Trophoblast cell (in vitro differentiated cells and primary cell): ENCODE results near the gene EMID1.

Experiments used
- DNase-seq, 2 donors: peaks; one replicate each; pipeline ENCODE4 v3.0.0-alpha.2; 2016
- H2AFZ ChIP-seq: 2 replicates; pipeline ENCODE4 v1.6.1; 2013; ENCODE audit warnings: low read length, moderate library complexity, mild to moderate bottlenecking; ENCODE audit not compliant: insufficient read depth, poor library complexity
- H2AK5ac ChIP-seq: 2 replicates; pipeline ENCODE4 v1.6.1; 2013; ENCODE audit warnings: mild to moderate bottlenecking, low read length
- H2BK120ac ChIP-seq: 2 replicates; pipeline ENCODE4 v1.6.1; 2013; ENCODE audit warnings: low read length, mild to moderate bottlenecking, moderate library complexity; ENCODE audit not compliant: insufficient read depth, poor library complexity
- H2BK12ac ChIP-seq: 2 replicates; pipeline ENCODE4 v1.6.1; 2013; ENCODE audit warnings: mild to moderate bottlenecking, low read length, moderate library complexity
- H2BK5ac ChIP-seq: 2 replicates; pipeline ENCODE4 v1.6.1; 2013; ENCODE audit warnings: low read length, low read depth, moderate library complexity, mild to moderate bottlenecking; ENCODE audit not compliant: poor library complexity
- H3K14ac ChIP-seq: 2 replicates; pipeline ENCODE4 v1.6.1; 2013; ENCODE audit warnings: mild to moderate bottlenecking, low read length
- H3K18ac ChIP-seq: 2 replicates; pipeline ENCODE4 v1.6.1; 2013; ENCODE audit warnings: mild to moderate bottlenecking, low read length
- H3K23ac ChIP-seq: 2 replicates; pipeline ENCODE4 v1.6.1; 2013; ENCODE audit warnings: low read length
- H3K27ac ChIP-seq: 2 replicates; pipeline ENCODE4 v1.5.1; 2013; ENCODE audit warnings: low read depth, mild to moderate bottlenecking, inconsistent platforms, low read length, moderate library complexity
- H3K27me3 ChIP-seq: 2 replicates; pipeline ENCODE4 v1.6.1; 2013; ENCODE audit warnings: inconsistent platforms, mild to moderate bottlenecking, low read length, moderate library complexity; ENCODE audit not compliant: insufficient read depth
- H3K36me3 ChIP-seq, 2 experiments: 1 replicate in 1 of 2; 2 replicates in 1 of 2; pipeline ENCODE4 v1.6.1; 2013; ENCODE audit warnings: low read length in 2 of 2, mild to moderate bottlenecking in 2 of 2, moderate library complexity in 1 of 2; ENCODE audit not compliant: insufficient read depth in 2 of 2, control insufficient read depth in 1 of 2
- H3K4ac ChIP-seq: 2 replicates; pipeline ENCODE4 v1.6.1; 2013; ENCODE audit warnings: low read depth, mild to moderate bottlenecking, low read length, moderate library complexity
- H3K4me1 ChIP-seq, 2 experiments: 1 replicate in 1 of 2; 2 replicates in 1 of 2; pipeline ENCODE4 v1.6.1; 2013; ENCODE audit warnings: low read length in 2 of 2, mild to moderate bottlenecking in 2 of 2, moderate library complexity in 1 of 2; ENCODE audit not compliant: insufficient read depth in 2 of 2, control insufficient read depth in 1 of 2
- H3K4me2 ChIP-seq: 2 replicates; pipeline ENCODE4 v1.6.1; 2013; ENCODE audit warnings: inconsistent platforms, mild to moderate bottlenecking, low read length, moderate library complexity
- H3K4me3 ChIP-seq: 2 replicates; pipeline ENCODE4 v1.5.1; 2013; ENCODE audit warnings: mild to moderate bottlenecking, low read depth, low read length, inconsistent platforms
- H3K79me1 ChIP-seq: one replicate; pipeline ENCODE4 v1.6.1; 2013; ENCODE audit warnings: low read length
- H3K79me2 ChIP-seq: 2 replicates; pipeline ENCODE4 v1.6.1; 2013; ENCODE audit warnings: low read length, mild to moderate bottlenecking; ENCODE audit not compliant: control insufficient read depth, insufficient read depth, poor library complexity
- H3K9ac ChIP-seq: 2 replicates; pipeline ENCODE4 v1.6.1; 2013; ENCODE audit warnings: mild to moderate bottlenecking, low read length
- H3K9me3 ChIP-seq: 2 replicates; pipeline ENCODE4 v1.6.1; 2013; ENCODE audit warnings: low read depth, mild to moderate bottlenecking, control low read depth, inconsistent platforms, low read length; ENCODE audit not compliant: insufficient read depth
- H4K12ac ChIP-seq: 2 replicates; pipeline ENCODE4 v1.6.1; 2013; ENCODE audit warnings: low read depth, mild to moderate bottlenecking, low read length, moderate library complexity
- H4K8ac ChIP-seq: 2 replicates; pipeline ENCODE4 v1.6.1; 2013; ENCODE audit warnings: low read depth, mild to moderate bottlenecking, low read length, moderate library complexity
- H4K91ac ChIP-seq: one replicate; pipeline ENCODE4 v1.6.1; 2013; ENCODE audit warnings: low read depth, mild to moderate bottlenecking, low read length, moderate library complexity
- WGBS: extraction: QIAGEN DNeasy Blood & Tissue Kit; methylation state at CpG from one replicate; pipeline ENCODE4 v1.1.7; 2013; ENCODE audit warnings: missing lambda C conversion rate; ENCODE audit not compliant: insufficient read length, insufficient coverage; ENCODE audit errors: extremely low coverage; 5-methylcytosine and 5-hydroxymethylcytosine counted together

EMID1 gene

DNA sequence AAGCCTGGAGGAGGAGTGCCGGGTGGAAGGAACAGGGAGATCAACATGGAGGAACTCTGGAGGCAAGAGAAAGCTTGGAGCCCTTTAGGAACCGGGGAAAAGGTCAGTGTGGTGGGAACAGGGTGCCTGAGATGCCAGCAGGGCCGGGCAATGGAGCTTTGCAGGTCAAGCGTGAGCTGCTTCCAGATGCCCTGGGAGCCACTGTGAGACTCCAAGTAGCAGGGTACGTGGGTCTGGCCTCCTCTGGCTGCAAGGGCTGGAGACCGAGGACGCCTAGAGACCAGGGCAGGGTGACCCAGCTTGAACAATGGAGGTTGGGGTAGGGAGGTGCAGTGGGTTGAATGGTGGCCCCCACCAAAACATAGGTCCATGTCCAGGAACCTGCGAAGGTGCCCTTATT is 15.6 kb upstream of the EMID1 start:
- Histone ChIP-seq H2AFZ (no peak overlapping the region), H3K4ac (no peak overlapping the region), H4K91ac (no peak overlapping the region), H3K4me3 (no peak overlapping the region), H3K27me3 (no peaks in the 10 kb centered on the region), H3K9me3 (no peaks in the 10 kb centered on the region), H3K4me1 (no peaks in the 10 kb centered on the region), H3K9ac (no peak overlapping the region), H3K18ac (no peak overlapping the region), H2BK12ac (no peak overlapping the region), H4K12ac (no peak overlapping the region), H3K4me2 (no peak overlapping the region), H3K14ac (no peak overlapping the region), H3K36me3 (no peaks in the 10 kb centered on the region), H3K79me2 (no peaks in the 10 kb centered on the region), H3K23ac (no peak overlapping the region), H4K8ac (no peak overlapping the region), H2BK5ac (no peak overlapping the region), H2BK120ac (no peak overlapping the region), H2AK5ac (no peak overlapping the region), H3K79me1 (no peaks in the 10 kb centered on the region), H3K27ac (no peak overlapping the region)
- no CpG with 5 or more reads among the region's 8 CpGs for WGBS
- no peak for DNase-seq

DNA sequence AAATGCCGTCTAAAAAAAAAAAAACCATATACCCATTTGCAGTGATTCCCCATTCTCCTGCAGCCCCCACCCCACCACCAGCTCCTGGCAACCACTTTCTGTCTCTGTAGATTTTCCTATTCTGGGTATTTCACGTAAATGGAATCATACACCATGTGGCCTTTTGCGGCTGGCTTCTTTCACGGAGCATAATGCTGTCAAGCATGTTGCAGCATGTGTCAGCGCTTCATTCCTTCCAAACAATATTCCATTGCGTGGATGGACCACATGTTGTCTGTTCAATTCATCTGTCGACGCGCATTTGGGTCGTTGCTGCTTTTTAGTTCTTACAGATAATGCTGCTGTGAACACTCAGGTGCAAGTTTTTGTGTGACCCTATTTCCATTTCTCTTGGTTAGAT is 14.8 kb upstream of the EMID1 start:
- Histone ChIP-seq H3K4me2 (no peak overlapping the region), H3K79me2 (no peaks in the 10 kb centered on the region), H2BK120ac (no peak overlapping the region), H3K14ac (no peak overlapping the region), H3K36me3 (no peaks in the 10 kb centered on the region), H3K27me3 (no peaks in the 10 kb centered on the region), H4K91ac (no peak overlapping the region), H2AFZ (no peak overlapping the region), H3K9me3 (no peaks in the 10 kb centered on the region), H4K12ac (no peak overlapping the region), H3K4me3 (no peak overlapping the region), H3K23ac (no peak overlapping the region), H2AK5ac (no peak overlapping the region), H3K4me1 (no peaks in the 10 kb centered on the region), H3K4ac (no peak overlapping the region), H3K79me1 (no peaks in the 10 kb centered on the region), H3K27ac (no peak overlapping the region), H2BK12ac (no peak overlapping the region), H4K8ac (no peak overlapping the region), H2BK5ac (no peak overlapping the region), H3K18ac (no peak overlapping the region), H3K9ac (no peak overlapping the region)
- no peak for DNase-seq
- no CpG with 5 or more reads among the region's 10 CpGs for WGBS

DNA sequence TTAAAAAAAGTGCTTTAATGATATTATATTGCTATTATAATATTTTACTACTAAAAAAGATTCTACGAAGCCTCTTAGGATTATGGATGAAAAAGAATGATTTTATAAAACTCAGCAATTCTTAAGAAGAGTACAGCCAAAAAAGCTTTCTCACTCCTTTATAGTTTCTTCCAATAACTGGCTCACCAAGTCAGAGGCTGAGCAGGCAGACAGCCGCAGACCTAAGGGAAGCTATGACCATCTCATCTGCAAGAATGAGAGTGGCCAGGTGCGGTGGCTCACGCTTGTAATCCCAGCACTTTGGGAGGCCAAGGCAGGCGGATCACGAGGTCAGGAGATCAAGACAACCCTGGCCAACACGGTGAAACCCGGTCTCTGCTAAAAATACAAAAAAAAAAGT is 12.7 kb upstream of the EMID1 start:
- H3K14ac ChIP-seq, result no peak overlapping the region
- no peaks in the 10 kb centered on the region for H3K27me3 ChIP-seq
- no peaks in the 10 kb centered on the region for H3K36me3 ChIP-seq
- H4K8ac ChIP-seq, result no peak overlapping the region
- no peak overlapping the region for H3K9ac ChIP-seq
- H2AK5ac ChIP-seq, result no peak overlapping the region
- no peak overlapping the region for H4K12ac ChIP-seq
- no peak overlapping the region for H3K4me2 ChIP-seq
- H2BK120ac ChIP-seq, result no peak overlapping the region
- no peak overlapping the region for H3K23ac ChIP-seq
- H4K91ac ChIP-seq, result no peak overlapping the region
- no peaks in the 10 kb centered on the region for H3K9me3 ChIP-seq
- no CpG with 5 or more reads among the region's 8 CpGs for WGBS
- H2BK12ac ChIP-seq, result no peak overlapping the region
- no peak for DNase-seq
- no peaks in the 10 kb centered on the region for H3K79me2 ChIP-seq
- H3K4ac ChIP-seq, result no peak overlapping the region
- H3K18ac ChIP-seq, result no peak overlapping the region
- no peak overlapping the region for H3K27ac ChIP-seq
- no peak overlapping the region for H3K4me3 ChIP-seq
- H3K79me1 ChIP-seq, result no peaks in the 10 kb centered on the region
- no peak overlapping the region for H2AFZ ChIP-seq
- no peak overlapping the region for H2BK5ac ChIP-seq
- H3K4me1 ChIP-seq, result no peaks in the 10 kb centered on the region

DNA sequence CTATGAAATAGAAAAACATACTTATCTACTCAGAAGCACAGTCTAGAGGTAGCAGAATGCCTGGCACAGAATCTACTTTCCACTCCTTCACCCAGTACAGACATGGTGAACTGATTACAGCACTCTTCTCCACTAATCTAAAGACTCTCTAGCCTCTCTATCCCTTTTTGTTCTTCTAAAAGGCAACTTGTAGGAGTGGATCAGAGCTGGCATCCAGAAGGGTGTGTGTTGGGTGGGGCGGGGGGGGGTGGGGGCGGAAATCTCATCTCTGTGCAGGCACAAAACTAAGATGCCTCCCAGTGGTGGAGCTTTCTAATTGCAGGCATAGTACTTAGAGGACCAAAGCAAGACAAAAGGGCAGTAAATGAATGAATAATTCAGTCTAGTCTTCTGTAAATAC is 11.5 kb upstream of the EMID1 start:
- no peak overlapping the region for H2BK120ac ChIP-seq
- no CpG with 5 or more reads among the region's 2 CpGs for WGBS

More for the DNA sequence above, 11.5 kb upstream of the EMID1 start:
- Histone ChIP-seq H3K36me3 (no peaks in the 10 kb centered on the region), H3K79me2 (no peaks in the 10 kb centered on the region), H4K91ac (no peak overlapping the region), H3K79me1 (no peaks in the 10 kb centered on the region), H2BK5ac (no peak overlapping the region), H3K4me2 (no peak overlapping the region), H3K27me3 (no peaks in the 10 kb centered on the region), H2AK5ac (no peak overlapping the region), H2BK12ac (no peak overlapping the region), H3K14ac (no peak overlapping the region), H4K12ac (no peak overlapping the region), H3K4ac (no peak overlapping the region), H3K9ac (no peak overlapping the region), H3K4me3 (no peak overlapping the region), H3K9me3 (no peaks in the 10 kb centered on the region), H3K23ac (no peak overlapping the region), H3K4me1 (no peaks in the 10 kb centered on the region), H3K18ac (no peak overlapping the region), H3K27ac (no peak overlapping the region), H2AFZ (no peak overlapping the region), H4K8ac (no peak overlapping the region)
- DNase-seq, result no peak
